NCI-H187 treated with DMSO at 0.1 percent for 48 hours (cell line): ENCODE results near the gene FAM168A.

Experiments
- DNase-seq: peaks from one replicate; lab custom pipeline; 2025; lab: John Stamatoyannopoulos, UW

The FAM168A gene, protein sequence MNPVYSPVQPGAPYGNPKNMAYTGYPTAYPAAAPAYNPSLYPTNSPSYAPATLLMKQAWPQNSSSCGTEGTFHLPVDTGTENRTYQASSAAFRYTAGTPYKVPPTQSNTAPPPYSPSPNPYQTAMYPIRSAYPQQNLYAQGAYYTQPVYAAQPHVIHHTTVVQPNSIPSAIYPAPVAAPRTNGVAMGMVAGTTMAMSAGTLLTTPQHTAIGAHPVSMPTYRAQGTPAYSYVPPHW

GRCh38 chr11:73597956-73598718 is at the start of gene FAM168A:
FAM168A (minus strand) TSS chr11:73598112; CDS start chr11:73468474, 129,638 bp downstream.
- DNase-seq = peak; percentile 96

DNA sequence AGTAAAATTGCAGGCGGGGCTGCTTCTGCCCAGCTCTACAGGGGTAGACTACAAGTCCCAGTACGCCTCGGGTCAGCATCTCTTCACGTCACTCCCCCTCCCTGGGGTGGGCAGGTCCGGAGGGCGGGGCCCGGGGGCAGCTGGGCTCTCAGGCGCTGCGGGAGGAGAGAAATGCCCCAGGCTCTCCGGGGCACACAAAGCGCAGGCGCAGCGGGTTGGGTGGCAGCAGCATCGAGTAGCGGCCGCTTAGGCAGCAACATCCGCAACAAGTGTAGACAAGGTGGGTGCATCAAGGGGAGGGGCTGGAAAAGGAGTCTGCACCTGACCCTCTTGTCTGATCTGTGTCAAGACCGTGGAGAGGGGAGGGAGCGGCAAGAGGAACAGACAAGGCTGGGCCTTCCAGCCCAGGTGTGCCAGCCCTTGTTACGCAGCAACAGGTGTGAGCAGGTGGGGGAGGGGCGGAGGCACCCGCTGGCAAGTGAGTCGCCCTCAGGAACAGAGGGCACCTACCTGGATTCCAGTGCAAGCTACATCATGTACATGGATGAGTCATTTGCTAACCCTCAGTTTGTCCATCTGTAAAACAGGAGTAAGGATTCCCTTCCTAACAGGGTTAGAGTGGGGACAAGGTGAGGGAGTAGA is 49.7 kb upstream of the FAM168A start:
- peak; percentile 76 for DNase-seq

GRCh38 chr11:73645972-73646631 is 48.2 kb upstream of the FAM168A start, which contains the start of gene PLEKHB1:
PLEKHB1 (plus strand) TSS chr11:73646581; CDS start chr11:73646609, 28 bp downstream.
- no peak for DNase-seq

DNA sequence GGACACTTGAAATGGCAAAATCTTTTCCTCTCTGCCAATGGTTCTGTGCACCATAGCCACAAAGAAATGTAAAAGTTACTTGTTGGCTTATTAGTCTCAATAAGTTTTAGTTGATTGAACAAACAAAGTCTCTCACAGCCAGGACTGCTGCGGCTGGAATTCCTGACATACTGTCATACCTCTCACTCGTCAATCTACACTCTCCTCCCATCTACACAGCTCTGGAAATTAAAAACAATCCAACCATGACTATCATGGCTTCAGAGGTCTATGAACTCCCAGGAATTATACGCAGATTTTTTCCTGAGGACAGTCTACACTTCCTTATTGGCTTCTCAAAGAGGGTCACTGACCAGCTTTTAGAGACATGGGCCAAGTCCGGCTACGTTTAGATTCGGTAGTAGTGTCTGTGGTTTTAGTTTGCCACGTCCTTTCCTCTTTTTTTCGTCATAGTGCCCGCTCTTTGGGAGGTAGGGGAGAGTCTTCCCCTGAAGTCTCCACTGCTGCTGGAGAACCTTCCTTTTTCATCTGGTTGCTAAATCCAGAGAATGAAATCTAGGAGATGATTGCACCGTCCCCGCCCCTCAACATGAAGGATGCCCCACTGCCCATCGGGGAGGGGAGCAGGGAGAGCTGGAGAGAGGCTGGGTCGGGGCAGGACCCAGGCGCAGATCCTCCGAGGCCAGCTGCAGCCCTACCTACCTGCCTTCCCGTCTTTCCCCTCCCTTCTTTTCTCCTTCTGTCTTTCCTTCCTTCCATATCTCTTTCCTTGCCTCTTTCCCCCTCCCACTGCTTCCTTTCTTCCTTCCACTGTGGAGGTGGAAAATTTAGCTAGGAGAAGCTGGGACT is 47.4 kb upstream of the FAM168A start:
- no peak for DNase-seq

- DNase-seq = no peak
Observed at GRCh38 chr11:73641668-73642067, 43.8 kb upstream of the FAM168A start.

DNA sequence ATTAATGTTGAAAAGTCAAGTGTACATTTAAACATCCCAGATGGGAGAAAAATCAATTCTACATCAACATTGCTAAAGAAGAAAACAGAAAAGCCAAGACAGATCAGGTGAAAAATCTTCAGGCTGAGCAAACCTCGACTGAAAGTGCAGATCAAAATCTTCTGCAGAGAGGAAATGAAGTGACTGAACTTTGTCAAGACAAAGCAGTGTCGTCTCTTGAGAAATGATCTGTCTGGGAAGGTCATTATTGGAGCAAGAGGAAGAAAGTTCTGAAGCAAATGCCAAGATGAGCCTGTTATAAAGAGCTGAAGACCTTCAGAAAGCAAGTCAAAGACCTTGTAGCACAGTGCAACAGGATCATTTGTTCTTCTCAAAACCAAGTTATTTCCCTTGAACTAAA is 42.7 kb upstream of the FAM168A start:
- DNase-seq = no peak

- DNase-seq = no peak
Observed at GRCh38 chr11:73637012-73637411, 39.1 kb upstream of the FAM168A start.

DNA sequence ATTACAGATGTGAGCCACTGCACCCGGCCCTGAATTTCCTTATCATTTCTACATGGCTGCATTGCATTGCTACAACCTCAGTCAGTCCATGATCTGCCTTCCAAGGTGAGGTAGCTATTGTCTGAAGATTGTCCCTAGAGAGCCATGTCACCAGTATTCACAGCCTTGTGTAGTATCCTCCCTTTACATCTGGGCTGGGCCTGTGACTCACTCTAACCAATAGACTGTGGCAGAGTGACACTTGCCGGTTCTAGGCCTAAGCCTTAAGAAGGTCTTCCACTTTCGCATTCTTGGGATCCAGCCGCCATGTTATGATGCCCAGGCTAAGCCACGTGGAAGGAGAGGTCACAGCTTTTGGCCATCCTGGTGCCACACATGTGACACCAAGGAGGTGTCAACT is 38.3 kb upstream of the FAM168A start:
- no peak for DNase-seq

DNA sequence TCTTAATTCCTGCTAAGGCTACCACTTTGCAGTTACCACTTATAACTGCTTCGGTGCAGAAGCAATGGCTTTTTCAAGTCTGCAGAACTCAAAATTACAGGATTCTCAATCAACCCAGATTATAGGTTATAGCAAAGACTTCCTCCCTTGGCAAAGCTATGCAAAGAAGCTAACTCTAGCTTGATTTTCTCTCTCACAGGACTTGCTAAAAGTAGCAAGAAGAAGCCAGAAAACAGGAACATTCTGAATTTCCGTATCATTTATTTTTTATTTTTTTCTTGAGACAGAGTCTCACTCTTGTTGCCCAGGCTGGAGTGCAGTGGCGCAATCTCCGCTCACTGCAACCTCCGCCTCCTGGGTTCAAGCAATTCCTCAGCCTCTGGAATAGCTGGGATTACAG is 37.8 kb upstream of the FAM168A start:
- no peak for DNase-seq

GRCh38 chr11:73633999-73634398 is 36.1 kb upstream of the FAM168A start:
- DNase-seq = no peak

DNA sequence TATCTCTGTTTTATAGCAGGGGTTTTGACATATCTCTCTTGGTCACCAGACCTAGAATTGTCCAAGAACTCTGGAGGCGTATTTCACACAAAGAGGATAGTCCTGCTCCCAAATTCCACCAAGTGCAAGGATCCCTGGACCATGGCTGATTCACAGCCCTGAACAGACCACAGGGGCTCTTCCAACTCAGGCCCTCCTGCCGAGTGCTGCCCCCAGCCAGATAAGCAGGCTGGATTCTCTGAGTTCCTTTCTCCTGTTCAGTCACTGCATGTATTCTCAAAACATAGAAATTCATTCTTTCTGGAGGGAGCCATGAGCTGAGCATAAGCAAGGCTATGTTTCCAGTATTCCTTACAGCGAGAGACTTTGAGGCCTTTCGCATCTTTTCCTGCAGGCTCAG is 35.1 kb upstream of the FAM168A start:
- no peak for DNase-seq

- no peak for DNase-seq
Observed at GRCh38 chr11:73629907-73630306, 32.0 kb upstream of the FAM168A start.

DNA sequence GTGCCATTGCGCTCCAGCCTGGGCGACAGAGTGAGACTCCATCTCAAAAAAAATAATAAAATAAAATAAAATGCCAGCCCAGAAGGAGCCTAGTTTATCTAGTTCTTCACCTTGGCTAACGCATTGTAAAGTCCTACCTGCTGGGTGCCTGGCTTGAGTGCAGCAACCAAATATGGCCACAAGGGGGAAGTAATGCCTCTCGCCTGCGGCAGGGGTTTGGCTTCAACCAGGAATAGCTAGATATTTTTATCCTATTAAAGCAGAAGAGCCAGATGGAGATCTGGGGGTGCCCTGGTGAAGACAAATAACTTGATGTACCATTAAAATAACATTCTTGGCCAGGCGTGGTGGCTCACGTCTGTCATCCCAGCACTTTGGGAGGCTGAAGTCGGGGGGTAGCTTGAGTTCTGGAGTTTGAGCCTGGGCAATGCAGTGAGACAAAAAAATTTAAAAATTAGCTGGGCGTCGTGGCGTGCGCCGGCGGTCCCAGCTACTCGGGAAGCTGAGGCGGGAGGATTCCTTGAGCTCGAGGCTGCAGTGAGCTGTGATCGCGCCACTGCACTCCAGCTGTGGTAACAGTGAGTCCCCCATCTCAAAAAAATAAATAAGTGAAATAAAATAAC is 27.9 kb upstream of the FAM168A start:
- DNase-seq = peak; percentile 13

DNA sequence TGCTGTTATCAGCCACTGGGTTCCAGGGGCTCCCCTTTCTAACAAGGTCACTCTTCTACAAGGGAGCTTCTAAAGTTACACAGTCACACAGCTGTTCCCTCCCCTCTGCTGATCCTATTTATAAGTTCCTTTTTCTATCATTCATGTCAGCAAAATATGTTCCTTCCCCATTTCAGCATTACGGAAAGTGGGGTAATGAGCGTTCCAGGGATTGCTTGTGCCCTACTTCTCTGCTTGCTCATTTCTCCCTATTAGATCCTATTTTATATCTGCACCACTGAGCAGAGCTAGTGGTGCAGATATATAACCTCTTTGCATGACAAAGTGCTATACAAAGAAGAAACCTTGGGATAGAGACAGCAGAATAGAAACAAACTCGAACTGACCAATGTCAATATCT is 25.8 kb upstream of the FAM168A start:
- no peak for DNase-seq

- DNase-seq = no peak
Observed at GRCh38 chr11:73622926-73623593, 25.1 kb upstream of the FAM168A start.

DNA sequence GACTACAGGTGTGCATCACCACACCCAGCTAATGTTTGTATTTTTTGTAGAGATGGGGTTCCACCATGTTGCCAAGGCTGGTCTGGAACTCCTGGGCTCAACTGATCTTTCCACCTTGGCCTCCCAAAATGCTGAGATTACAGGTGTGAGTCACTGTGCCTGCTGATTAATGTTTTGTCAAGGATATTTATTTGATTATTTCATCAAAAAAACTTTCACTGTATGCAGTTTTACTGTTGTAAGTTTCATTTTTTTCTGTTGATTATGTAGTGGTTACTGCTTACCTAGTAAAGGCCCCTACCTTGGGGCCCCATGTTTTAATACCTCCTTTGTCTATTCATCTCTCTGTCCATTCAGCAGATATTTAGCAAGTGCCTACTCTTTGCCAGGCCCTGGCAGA is 16.7 kb upstream of the FAM168A start:
- DNase-seq = no peak

- DNase-seq = no peak
Observed at GRCh38 chr11:73612601-73613140, 14.8 kb upstream of the FAM168A start.

GRCh38 chr11:73598719-73599379 is 937 bp upstream of the FAM168A start:
- no peak for DNase-seq

DNA sequence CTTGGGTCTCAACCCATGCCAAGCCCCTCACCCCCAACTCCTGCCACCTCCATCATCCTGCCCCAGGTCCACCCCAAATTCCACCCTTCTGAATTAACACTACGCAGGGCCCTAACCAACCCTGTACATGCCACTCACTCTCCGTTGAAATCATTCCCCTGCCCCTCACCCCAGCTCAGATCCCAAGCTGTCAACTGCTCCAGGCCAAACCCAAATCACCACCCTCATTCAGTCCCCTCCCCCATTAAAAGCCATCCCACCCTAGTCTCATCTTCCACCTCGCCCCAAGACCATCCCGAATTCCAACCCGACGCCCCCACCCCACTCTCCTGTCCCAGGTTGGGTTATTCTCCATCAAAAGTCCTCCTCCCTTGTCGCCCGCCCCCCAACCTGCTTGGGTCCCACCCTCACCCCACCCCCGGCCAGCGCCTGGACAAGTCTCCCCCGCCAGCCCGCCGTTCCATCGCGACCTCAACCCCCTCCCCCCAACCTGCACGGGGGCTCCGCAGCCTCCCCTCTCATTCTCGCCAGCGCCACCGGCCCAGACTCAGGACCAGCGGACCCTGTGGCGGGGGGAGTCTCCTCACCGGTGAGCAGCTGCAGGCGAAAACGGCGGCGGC is 466 bp downstream of the FAM168A start:
- DNase-seq = no peak
